ENCODE results near the gene SHISA8.
A peak's percentile ranks its signal among the peaks of the same experiment; 100 is the strongest.
"Not testable (repeated sequence)": the region's sequence is repeated elsewhere in the genome, so short reads cannot be mapped to it uniquely, and the experiment has no call there.

SHISA8 gene

DNA sequence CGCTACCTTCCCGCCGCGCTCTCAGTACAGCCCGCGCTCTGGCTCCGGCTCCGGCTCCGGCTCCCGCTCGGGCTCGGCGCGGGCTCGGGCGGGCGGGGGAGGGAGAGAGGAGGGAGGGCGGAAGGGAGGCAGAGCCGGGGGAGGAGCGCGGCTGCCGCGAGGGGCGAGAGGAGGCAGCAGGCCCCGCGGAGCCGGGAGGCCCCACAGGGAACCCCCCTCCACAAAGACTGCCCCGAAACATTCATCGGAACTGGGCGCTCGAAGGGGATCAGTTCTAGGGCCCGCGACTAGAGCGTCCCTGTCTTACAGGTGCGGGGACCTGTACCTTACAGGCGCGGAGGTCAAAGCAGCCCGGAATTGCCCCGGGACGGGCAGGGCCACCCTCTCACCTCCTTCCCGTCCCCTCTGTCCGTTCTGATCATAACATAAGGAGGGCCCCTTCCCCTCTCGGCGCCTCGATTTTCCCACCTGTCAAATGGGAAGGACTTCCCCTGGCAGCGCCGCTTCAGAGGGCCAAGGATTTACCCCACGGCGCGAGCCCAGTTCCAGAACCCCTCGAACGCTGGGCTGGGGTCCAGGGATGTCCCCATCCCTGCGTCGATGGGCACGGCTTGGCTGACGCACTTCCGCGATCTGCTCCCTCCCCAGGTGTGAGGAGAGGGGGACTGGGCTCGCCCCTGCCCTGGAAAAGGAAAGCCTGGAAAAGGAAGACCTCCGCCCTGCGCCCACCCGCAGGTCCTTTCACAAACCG lies at the start of gene SHISA8:
SHISA8 (minus strand) TSS at position 40 of the 751 bp plus-strand sequence. CDS start 407 bp downstream, outside the sequence.
- DNase-seq: peak; percentile 46

DNA sequence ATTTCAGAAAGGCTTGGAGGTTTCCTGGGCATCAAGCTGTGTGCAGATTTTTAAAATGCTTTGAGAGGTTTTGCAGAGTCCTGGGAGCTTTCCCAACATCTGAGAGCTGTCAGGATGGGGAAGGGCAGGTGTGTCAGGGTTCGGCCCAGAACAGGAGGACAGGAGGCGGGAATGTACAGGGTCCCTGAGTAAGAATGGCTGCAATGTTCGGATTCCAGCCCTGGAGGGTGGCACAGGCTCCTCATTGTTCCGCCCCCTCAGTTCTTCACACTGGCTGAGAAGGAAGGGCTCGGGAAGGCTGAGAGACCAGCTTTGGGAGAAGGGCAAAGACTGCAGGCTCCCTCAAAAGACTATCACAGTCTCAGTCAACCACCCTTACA lies 49.2 kb upstream of the SHISA8 start:
- no peak for DNase-seq

DNA sequence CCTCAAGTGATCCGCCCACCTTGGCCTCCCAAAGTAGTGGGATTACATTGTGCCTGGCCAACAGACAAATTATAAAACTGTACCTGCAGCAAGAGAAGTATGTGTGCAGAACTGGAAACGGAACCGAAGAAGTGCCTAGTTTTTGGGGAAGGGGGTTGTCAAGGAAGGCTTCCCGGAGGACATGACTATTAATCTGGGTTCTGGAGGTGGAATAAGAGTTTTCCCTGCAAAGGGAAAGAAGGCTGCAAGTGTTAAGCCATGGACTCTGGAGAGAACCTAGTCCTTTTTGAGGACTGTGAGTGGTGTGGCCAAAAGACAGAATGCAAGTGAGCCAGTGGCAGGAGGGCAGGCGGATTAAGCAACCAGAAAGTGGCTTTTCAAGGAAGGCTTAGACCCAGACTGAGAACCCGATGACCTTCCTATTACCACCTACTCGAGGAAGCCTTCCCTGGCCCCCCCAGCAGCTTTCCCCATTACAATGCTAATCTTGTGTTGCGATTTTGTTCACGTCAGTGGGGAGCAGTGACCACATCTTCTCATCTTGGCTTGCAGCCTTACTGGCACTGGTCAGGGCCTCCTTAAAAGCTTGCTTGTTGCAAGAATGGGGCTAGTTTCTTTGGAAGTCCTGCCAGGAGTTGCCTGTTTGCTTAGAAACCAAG lies 48.7 kb upstream of the SHISA8 start:
- DNase-seq: no peak

DNA sequence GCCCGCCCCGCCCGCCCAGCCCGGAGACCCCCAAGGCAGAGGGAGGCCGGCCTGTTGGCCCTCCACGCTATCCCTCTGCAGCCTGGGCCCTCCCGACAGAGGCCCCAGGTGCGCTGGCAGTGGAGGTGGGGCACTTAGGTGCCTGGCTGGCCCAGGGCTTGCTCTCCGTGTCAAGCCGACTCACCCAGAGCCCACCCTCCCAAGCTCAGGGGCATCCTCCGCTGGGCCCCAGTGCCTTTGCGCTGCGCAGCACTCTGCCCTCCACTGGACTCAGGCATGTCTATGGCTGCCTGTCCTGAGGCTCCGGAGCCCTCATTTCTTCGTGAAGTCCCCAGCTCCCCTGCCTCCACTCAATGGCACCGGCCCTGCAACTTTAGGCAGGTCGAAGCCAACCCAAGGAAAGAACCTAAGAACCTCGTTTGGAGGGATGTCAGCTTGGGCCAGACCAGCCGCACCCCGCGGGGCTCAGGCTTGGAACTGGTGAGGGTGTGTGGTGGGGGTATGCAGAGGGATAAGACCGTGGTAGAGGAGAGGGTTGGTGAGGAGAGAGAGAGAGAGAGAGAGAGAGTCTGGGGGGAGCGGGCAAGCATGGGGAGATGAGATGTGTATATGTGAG lies 43.2 kb upstream of the SHISA8 start:
- no peak for DNase-seq

DNA sequence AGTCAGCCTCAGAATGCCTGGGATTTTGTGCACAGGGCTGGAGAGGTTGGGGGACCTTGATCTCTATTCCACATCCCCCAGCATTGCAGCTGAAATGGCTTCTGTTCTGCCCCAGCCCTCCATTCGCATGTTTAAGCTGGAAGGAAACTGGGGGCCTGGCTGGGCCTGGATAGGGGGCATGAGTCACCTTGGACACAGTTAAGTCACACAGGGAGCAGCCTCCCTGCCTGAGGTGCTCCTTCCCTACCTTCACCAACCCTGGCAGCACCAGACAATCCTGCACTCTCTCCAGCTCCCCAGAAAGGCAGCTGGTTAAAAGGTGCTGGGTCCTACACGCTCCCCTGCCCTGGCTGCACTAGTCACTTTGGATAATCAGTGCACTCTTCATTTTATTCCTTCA lies 37.8 kb upstream of the SHISA8 start:
- DNase-seq: no peak

DNA sequence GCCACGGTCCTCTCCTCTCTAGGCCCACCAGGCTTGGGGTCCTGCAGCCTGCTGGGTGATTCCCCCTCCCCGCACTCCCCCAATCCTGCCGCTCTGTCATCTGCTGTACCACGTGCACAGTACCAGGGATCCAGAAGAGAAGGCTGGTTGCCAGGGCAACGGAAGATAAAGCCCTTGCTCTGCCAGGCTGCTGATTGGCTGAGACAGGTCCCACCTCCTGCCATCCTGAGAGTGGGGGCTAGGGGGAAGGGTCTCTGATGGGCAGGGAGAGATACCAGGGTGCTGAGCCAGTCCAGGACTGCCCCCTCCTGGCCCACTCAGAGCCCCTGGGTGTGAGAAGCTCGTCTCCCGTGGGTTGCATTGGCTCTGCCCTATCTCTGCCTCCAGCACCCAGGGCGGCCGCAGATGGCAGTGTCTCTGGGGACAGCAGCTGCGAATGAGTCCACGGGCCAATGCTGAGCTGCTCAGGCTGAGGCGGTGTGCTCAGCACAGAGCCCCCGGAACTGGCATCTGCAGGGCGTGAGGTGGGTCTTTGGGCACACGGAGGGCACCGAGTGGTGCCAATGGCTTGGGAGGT lies 37.1 kb upstream of the SHISA8 start, which contains the start of gene SMIM45:
SMIM45 (plus strand) TSS at position 253 of the 577 bp plus-strand sequence.
- peak; percentile 93 for DNase-seq

DNA sequence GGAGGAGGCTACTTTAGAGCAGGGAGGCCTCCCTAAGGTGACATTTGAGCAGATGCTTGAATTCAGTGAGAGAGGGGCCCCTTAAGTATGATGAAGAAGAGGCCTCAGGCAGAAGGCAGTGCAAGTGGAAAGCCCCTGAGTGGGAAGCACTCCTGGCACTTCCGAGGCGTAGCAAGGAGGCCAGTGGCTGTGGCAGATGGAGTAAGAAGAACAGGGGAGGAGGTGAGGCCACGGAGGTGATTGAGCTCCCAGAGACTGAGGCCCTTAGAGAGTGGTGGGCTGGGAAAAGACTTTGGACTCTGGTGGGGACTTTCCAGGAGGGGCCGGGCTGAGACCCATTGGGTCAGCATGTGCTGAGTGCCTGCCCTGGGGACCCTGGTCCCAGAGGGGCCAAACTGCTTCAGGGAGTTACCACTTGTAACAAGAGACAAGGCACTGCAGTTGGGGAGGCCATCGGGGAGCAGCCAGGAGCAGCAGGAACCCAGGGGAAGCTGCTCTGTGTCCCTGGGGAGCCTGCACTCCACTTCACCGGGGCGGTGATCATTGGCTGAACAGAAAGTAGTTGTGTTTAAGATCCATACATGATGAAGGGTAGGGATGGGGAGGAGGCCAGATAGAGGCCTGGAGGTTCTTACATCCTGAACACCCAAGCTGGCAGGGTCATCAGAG lies 34.6 kb upstream of the SHISA8 start:
- no peak for DNase-seq

DNA sequence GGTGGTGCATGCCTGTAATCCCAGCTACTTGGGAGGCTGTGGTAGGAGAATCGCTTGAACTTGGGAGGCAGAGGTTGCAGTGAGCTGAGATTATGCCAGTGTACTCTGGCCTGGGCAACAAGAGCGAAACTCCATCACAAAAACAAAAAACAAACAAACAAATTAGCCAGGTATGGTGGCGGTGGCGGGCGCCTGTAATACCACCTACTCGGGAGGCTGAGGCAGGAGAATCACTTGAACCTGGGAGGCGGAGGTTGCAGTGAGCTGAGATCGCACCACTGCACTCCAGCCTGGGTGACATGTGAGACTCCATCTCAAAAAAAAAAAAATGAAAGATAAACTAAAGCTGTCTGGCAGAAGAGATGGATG lies 34.0 kb upstream of the SHISA8 start:
- DNase-seq: not testable (repeated sequence)

DNA sequence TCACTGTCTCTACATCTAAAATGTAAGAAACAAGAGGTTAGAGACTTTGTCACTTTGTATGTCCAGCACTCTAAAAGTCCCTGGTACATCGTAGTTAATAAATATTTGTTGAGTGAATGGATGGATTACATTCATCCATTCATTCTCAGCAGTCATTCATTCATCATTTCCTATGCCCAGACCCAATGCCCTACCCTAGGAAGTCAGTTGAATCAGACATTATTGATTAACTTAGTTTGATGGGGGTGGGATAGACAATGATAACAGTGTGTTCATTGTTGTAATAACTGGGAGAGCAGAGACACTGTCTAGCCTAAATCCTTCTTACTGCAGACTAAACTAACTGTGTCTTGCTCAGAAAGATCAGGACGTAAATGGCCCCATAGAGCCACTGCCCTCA lies 33.3 kb upstream of the SHISA8 start:
- no peak for DNase-seq

DNA sequence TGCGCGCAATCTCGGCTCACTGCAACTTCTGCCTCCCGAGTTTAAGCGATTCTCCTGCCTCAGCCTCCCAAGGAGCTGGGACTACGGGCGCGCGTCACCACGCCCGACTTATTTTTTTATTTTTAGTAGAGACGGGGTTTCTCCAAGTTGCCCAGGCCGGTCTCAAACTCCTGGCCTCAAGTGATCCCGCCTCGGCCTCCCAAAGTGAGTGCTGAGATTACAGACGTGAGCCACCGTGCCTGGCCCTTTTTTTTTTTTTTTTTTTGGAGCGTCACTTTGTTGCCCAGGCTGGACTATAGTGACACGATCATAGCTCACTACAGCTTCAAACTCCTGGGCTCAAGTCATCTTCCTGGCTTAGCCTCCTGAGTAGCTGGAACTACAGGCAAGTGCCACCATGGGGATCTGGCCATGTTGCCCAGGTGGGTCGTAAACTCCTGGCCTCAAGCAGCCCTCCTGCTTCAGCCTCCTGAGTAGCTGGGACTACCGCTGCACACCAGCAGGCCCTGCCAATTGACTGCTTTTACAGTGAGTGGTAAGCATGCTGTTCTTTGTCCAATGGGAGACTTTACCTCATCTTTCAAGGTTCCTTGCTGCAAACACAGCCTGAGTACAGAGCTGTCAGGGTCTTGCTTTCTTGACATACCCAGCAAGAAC lies 32.7 kb upstream of the SHISA8 start:
- no peak for DNase-seq

DNA sequence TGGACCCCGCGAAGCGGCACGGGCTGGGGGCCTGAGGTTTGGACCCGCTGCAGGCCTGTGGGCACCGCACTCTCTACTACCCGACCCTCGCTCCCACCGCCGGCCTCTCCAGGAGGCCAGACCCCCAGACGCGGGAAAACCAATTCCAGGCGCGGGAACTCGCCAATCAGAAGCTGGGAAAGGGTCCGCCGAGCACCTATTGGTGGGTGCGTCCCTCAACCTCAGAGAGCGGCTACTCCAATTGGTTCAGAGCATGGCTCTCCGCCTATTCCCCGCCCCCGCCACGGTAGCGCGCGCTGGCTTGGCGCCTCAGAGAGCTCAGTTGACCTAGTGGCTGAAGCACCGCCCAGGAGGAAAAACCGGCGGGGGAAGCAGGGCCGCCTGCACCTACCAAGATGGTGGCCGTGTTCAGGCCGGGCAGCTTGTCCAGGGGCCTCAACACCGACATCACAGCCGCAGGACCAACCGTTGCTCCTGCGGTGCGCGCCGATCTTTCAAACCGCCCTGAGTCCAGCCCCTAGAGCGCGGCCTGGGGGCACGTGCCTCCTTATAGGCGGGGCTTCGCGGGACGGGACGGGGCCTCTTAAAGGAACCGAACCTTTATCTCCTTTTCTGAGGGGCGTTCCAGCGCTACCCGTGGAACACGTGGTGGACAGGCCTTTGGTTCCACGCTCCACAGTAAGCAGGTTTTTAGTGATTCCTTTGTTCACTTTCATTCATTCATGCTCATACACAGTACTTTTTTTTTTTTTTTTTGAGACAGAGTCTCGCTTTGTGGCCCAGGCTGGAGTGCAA lies 32.0 kb upstream of the SHISA8 start, which contains the start of gene CENPM:
CENPM (minus strand) TSS at position 524 of the 795 bp plus-strand sequence; CDS start at position 448, 76 bp downstream.
- peak; percentile 100 for DNase-seq

DNA sequence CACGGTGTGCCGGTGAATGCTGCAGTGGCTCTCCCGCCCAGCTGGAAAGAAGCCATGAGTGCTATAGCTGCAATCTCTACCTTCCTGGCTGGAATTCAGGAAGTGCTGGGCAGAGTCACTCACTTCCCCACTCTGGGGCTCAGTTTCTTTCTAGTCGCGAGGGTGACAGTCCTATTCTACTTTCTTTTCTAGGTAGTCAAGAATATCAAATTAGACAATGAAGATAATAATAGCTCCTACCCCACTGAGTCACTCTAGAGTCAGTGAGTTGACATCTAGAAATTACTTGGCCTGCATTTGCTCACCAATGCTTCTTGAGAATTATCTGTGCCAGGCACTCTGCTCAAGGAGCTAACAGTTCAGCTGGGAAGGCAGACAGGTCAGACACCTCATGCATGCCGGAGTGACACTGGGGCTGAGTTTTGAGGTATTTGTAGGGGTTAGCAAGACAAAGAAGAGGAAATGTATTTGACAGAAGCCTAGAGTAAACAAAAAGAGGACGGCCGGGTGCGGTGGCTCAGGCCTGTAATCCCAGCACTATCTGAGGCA lies 28.9 kb upstream of the SHISA8 start:
- no peak for DNase-seq

DNA sequence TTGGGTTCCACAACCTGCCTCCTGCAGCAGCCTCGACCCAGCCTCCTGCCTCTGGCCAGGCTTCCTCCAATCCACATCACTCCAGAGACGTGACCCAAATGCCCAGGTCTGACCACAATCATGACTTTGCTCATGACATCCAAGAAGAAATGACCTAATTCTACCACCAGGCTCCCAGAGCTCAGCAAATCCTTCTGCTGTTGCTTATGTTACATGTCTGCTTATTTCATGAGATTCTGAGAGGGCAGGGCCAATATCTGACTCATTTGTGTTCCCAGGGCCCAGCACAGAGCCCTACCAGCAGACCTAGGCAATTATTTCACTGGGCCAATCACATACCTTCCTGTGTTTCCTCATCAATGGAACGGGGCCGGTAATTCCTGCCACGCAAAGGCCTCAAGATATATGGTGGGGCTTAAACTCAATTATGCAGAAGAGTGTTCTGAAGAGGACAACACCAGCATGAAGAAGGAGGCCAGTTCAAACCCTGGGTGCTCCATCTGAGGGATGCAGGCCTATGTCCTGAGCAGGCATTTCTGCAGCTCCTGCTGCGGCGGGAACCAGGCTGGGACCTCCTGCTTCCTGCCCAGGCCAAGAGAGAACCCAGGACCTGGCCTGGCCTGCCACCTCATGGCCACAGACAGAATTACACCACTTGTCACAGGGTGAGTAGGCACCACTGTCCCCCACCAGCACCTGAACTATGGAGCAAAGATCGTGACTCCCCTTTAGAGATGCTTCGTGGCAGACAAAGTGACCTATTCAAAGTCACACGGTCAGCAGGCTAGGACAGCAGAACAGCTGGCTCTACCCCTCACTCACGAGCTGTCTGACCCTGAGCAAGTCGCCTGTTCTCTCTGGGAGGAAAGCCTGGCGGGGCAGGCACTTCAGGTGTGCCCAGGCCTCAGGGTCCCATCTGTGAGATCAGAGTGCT lies 26.2 kb upstream of the SHISA8 start:
- DNase-seq: peak; percentile 89

DNA sequence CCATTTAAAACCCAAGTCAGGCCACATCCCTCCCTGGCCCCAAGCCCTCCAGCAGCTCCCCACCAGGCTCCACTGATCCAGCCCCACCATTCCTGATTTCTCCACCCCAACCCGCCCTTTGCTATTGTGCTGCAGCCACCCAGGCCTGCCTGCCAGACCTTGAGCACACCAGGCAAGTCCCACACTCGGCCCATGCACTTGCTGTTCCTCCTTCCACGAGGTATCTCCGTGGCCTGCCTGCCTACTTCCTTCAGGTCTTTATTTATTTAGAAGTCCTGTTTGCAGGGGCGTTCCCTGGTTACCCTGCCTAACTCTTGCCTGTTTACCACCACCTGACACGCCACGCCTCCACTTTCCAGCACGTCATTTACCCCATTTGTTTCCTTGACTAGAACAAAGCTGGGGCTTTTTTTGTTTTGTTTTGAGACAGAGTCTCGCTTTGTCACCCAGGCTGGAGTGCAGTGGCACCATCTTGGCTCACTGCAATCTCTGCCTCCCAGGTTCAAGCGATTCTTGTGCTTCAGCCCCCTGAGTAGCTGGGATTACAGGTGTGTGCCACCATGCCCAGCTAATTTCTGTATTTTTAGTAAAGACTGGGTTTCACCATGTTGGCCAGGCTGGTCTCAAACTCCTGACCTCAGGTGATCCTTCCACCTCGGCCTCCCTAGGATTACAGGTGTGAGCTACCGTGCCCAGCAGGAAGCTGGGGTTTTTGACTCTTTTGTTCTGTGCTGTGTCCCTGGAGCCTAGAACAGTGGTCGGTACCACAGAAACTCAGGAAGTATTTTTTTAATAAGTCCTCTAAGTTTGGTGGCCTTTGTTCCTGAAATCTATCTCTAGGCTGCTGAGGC lies 25.3 kb upstream of the SHISA8 start:
- DNase-seq: no peak

DNA sequence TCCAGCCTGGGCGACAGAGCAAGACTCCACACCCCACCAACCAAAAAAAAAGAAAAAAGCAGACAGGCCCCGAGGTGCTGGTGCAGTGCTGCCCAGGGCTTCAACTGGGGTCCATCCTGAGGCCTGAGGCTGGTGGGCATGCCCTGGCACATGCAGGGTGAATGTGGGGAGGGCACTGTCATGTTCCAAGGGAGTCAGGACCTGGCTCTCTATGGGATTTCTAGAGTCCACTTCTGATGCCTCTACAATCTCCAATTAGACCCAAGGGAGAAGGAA lies 22.0 kb upstream of the SHISA8 start:
- DNase-seq: no peak

DNA sequence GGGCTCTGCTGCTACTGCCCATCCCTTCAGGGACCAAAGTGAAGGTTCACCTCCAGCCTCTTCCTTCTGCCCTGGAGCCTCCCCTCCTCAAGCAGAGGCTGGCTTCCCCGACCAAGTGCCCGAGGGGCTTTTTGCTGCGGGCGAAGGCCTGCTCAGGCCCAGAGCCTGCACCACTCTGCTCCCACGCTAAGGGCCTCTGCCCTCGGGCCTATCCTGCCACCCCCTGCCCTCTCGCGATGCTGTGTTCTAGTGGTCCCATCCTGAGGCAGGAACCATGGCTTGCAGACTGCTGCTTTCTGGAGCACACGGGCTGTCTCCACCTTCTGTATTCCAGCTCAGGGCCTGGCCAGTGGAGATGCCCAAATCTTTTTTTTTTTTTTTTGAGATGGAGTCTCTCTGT lies 20.6 kb upstream of the SHISA8 start:
- no peak for DNase-seq

DNA sequence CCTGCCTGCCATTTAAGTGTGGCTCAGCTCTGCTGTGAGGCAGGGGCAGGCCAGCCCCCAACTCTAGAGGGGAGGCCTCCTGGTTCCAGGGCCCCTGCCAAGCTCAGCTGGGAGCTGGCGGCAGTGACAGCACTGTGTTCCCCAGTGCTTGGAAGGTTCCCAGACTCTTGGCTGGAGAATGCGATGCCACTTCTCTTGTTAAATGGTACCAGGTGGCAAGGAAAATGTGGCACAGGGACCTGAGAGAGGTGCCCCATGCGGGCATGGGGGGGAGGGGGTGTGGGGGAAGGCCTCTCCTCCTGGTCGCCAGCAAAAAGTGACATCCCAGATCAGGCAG lies 20.1 kb upstream of the SHISA8 start:
- DNase-seq: no peak

DNA sequence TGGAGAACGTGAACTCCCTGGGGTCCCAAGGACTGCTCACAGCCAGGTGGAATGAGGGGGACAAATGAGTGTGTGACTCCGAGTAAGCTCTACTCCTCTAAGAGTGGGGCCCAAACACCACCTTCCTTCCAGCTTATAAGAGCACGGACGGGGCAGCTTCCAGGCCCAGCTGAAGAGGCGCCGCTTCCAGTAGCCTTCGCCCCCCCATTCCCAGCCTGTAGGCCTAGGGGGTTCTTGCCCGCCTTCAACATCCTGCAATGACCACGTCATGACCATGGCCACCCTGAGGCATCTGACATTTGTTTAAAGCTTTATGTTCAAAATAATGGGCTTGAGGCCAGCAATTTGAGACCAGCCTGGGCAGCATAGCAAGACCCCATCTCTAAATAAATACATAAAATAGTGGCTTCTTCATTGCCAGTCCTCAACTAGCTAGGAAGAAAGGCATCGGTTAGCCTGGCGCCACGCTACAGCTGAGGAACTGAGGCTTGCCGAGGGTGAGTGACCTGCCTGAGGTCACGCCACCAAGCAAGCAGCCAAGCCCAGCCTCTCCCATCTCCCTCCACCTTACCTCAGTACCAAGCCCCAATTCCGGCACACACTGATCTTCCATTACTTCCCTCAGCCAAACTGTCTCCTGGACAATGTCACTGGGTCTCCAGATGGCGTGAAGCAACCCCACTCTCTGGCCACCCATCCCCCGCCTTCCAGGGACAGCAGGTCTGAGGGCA lies 19.6 kb upstream of the SHISA8 start:
- no peak for DNase-seq

All from retina (tissue), 1 donor.